WTC11 (cell line): ENCODE data around the gene GLYATL3. TPM values are rescaled to one million over a fixed set of nuclear protein-coding genes. Genes with fewer than 3 reads are reported as not detected.
"Not testable (repeated sequence)": the region's sequence is repeated elsewhere in the genome, so short reads cannot be mapped to it uniquely, and the experiment has no call there.

Source experiments
- ATAC-seq: fragments of 200-7000 bp; cut with Tn5 transposase; 2 replicates; pipeline ENCODE4 v1.10.0; 2021; ENCODE audit warnings: mild to moderate bottlenecking, moderate library complexity
- CTCF ChIA-PET: fragments of 300-600 bp; sonication (Branson Sonifier 250); formaldehyde crosslinking; loops from one replicate; lab custom pipeline; 2021; ENCODE audit warnings: antibody characterized with exemption; lab: Charles Lee
- POLR2A ChIA-PET: fragments of 350-600 bp; sonication (Branson Sonifier 250); formaldehyde crosslinking; loops from one replicate; lab custom pipeline; 2021; ENCODE audit warnings: antibody characterized with exemption; lab: Charles Lee
- DNase-seq: peaks from one replicate; pipeline ENCODE4 v3.0.0; 2021; ENCODE audit warnings: low spot score
- H3K27ac Mint-ChIP-seq: 2 replicates; pipeline ENCODE4 v1.8.0; 2021; ENCODE audit warnings: mixed read lengths
- H3K27me3 Mint-ChIP-seq: 2 replicates; pipeline ENCODE4 v1.8.0; 2021; ENCODE audit warnings: low read depth, mild to moderate bottlenecking, moderate library complexity, mixed read lengths
- H3K36me3 Mint-ChIP-seq: 2 replicates; pipeline ENCODE4 v1.8.0; 2021; ENCODE audit warnings: mixed read lengths
- H3K4me1 Mint-ChIP-seq: 2 replicates; pipeline ENCODE4 v1.8.0; 2022; ENCODE audit warnings: mixed read lengths
- H3K4me3 Mint-ChIP-seq: 2 replicates; pipeline ENCODE4 v1.8.0; 2021; ENCODE audit warnings: mild to moderate bottlenecking, moderate library complexity, mixed read lengths
- H3K9me3 Mint-ChIP-seq: 2 replicates; pipeline ENCODE4 v1.8.0; 2021; ENCODE audit warnings: mixed read lengths
- ATF6 ChIP-seq: sonication (generic); formaldehyde crosslinking; IDR thresholded peaks from 2 replicates; pipeline ENCODE4 v1.8.1; 2023; ENCODE audit warnings: mild to moderate bottlenecking, missing genetic modification reagents
- CREB1 ChIP-seq: sonication (generic); formaldehyde crosslinking; IDR thresholded peaks from 2 replicates; pipeline ENCODE4 v1.8.0; 2023; ENCODE audit warnings: mild to moderate bottlenecking, missing genetic modification reagents
- CTCF ChIP-seq: fragments of 200-600 bp; IDR thresholded peaks from 2 replicates; pipeline ENCODE4 v1.8.0; 2022; ENCODE audit warnings: antibody characterized with exemption
- FOXJ3 ChIP-seq: sonication (generic); formaldehyde crosslinking; IDR thresholded peaks from 2 replicates; pipeline ENCODE4 v1.9.0; 2021; ENCODE audit warnings: missing genetic modification reagents, mild to moderate bottlenecking, borderline replicate concordance
- FOXK1 ChIP-seq: sonication (generic); formaldehyde crosslinking; IDR thresholded peaks from 2 replicates; pipeline ENCODE4 v1.8.0; 2022; ENCODE audit warnings: mild to moderate bottlenecking, moderate library complexity, missing genetic modification reagents
- HMGXB4 ChIP-seq: sonication (generic); formaldehyde crosslinking; IDR thresholded peaks from 2 replicates; pipeline ENCODE4 v1.8.1; 2023; ENCODE audit warnings: mild to moderate bottlenecking, moderate library complexity, missing genetic modification reagents
- RELA ChIP-seq: sonication (generic); formaldehyde crosslinking; IDR thresholded peaks from 2 replicates; pipeline ENCODE4 v1.8.1; 2022; ENCODE audit warnings: missing genetic modification reagents, mild to moderate bottlenecking, borderline replicate concordance
- SP1 ChIP-seq: sonication (generic); formaldehyde crosslinking; conservative IDR thresholded peaks from 2 replicates; pipeline ENCODE4 v1.8.1; 2022; ENCODE audit warnings: missing genetic modification reagents
- ZNF671 ChIP-seq: fragments of 250-450 bp; sonication (Bioruptor Pico); IDR thresholded peaks from 2 replicates; pipeline ENCODE4 v1.8.0; 2021; ENCODE audit warnings: mild to moderate bottlenecking
- total RNA-seq: library from RNA; stranded (reverse); gene quantifications from 3 replicates; pipeline ENCODE4 v1.2.3, GENCODE V29; 2021
- TF ChIP-seq, protein P1 (sequence below): sonication (generic); formaldehyde crosslinking; IDR thresholded peaks from 2 replicates; pipeline ENCODE4 v1.8.0; 2022; ENCODE audit warnings: missing genetic modification reagents

Gene GLYATL3
- total RNA-seq, 1 experiment from 2014 or later, result not detected

DNA sequence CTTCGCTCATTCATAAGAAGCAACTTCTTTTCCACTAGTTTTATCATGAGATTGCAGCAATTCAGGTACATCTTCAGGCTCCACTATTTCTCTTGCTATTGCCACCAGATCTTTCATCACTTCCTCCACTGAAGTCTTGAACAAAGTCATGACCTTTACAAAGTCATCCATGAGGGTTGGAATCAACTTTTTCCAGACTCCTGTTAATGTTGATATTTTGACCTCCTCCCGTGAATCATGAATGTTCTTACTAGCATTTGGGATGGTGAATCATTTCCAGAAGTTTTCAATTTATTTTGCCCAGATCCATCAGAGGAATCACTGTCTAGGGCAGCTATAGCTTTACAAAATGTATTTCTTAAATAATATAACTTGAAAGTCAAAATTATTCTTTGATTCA is 35.0 kb upstream of the GLYATL3 start (continued):
- no peak for TF ChIP-seq FOXJ3
- TF ChIP-seq HMGXB4, result no peak
- no peak for TF ChIP-seq SP1

- TF ChIP-seq ZNF671 (no peak), FOXK1 (CRISPR knock-in tag) (no peak), HMGXB4 (no peak), CTCF (no peak), CREB1 (CRISPR knock-in tag) (no peak), RELA (CRISPR knock-in tag) (no peak), ATF6 (no peak)
- TF ChIP-seq, protein P1, sequence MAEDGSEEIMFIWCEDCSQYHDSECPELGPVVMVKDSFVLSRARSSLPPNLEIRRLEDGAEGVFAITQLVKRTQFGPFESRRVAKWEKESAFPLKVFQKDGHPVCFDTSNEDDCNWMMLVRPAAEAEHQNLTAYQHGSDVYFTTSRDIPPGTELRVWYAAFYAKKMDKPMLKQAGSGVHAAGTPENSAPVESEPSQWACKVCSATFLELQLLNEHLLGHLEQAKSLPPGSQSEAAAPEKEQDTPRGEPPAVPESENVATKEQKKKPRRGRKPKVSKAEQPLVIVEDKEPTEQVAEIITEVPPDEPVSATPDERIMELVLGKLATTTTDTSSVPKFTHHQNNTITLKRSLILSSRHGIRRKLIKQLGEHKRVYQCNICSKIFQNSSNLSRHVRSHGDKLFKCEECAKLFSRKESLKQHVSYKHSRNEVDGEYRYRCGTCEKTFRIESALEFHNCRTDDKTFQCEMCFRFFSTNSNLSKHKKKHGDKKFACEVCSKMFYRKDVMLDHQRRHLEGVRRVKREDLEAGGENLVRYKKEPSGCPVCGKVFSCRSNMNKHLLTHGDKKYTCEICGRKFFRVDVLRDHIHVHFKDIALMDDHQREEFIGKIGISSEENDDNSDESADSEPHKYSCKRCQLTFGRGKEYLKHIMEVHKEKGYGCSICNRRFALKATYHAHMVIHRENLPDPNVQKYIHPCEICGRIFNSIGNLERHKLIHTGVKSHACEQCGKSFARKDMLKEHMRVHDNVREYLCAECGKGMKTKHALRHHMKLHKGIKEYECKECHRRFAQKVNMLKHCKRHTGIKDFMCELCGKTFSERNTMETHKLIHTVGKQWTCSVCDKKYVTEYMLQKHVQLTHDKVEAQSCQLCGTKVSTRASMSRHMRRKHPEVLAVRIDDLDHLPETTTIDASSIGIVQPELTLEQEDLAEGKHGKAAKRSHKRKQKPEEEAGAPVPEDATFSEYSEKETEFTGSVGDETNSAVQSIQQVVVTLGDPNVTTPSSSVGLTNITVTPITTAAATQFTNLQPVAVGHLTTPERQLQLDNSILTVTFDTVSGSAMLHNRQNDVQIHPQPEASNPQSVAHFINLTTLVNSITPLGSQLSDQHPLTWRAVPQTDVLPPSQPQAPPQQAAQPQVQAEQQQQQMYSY, result no peak
- TF ChIP-seq, all 79 proteins: peak for 0
- Mint-ChIP-seq H3K36me3 (peaks cover 20% of the 10 kb centered on the region), H3K4me1 (peaks cover 7% of the 10 kb centered on the region), H3K4me3 (no peak overlapping the region), H3K27ac (no peak overlapping the region), H3K9me3 (no peaks in the 10 kb centered on the region), H3K27me3 (no peaks in the 10 kb centered on the region)
- DNase-seq (no peak), ATAC-seq (no peak)
- ChIA-PET CTCF (no interaction called here), POLR2A (no interaction called here)
Measured at GRCh38 chr6:49468042-49468441, 31.7 kb upstream of the GLYATL3 start.

GRCh38 chr6:49476564-49476963 is 23.2 kb upstream of the GLYATL3 start:
- H3K27ac Mint-ChIP-seq, CTCF ChIA-PET, POLR2A ChIA-PET, H3K4me3 Mint-ChIP-seq, H3K27me3 Mint-ChIP-seq, H3K4me1 Mint-ChIP-seq, ATAC-seq, DNase-seq: not testable (repeated sequence)
- peaks cover 81% of the 10 kb centered on the region for H3K36me3 Mint-ChIP-seq
- peaks cover 31% of the 10 kb centered on the region for H3K9me3 Mint-ChIP-seq
